ENCODE measurements around the gene LPA. TPM values are rescaled to one million over a fixed set of nuclear protein-coding genes. Genes with fewer than 3 reads are reported as not detected.
"Not testable (repeated sequence)": the region's sequence is repeated elsewhere in the genome, so short reads cannot be mapped to it uniquely, and the experiment has no call there.

Gene LPA, protein sequence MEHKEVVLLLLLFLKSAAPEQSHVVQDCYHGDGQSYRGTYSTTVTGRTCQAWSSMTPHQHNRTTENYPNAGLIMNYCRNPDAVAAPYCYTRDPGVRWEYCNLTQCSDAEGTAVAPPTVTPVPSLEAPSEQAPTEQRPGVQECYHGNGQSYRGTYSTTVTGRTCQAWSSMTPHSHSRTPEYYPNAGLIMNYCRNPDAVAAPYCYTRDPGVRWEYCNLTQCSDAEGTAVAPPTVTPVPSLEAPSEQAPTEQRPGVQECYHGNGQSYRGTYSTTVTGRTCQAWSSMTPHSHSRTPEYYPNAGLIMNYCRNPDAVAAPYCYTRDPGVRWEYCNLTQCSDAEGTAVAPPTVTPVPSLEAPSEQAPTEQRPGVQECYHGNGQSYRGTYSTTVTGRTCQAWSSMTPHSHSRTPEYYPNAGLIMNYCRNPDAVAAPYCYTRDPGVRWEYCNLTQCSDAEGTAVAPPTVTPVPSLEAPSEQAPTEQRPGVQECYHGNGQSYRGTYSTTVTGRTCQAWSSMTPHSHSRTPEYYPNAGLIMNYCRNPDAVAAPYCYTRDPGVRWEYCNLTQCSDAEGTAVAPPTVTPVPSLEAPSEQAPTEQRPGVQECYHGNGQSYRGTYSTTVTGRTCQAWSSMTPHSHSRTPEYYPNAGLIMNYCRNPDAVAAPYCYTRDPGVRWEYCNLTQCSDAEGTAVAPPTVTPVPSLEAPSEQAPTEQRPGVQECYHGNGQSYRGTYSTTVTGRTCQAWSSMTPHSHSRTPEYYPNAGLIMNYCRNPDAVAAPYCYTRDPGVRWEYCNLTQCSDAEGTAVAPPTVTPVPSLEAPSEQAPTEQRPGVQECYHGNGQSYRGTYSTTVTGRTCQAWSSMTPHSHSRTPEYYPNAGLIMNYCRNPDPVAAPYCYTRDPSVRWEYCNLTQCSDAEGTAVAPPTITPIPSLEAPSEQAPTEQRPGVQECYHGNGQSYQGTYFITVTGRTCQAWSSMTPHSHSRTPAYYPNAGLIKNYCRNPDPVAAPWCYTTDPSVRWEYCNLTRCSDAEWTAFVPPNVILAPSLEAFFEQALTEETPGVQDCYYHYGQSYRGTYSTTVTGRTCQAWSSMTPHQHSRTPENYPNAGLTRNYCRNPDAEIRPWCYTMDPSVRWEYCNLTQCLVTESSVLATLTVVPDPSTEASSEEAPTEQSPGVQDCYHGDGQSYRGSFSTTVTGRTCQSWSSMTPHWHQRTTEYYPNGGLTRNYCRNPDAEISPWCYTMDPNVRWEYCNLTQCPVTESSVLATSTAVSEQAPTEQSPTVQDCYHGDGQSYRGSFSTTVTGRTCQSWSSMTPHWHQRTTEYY (N-terminal part only)
- not detected in 2 replicates for polyA plus RNA-seq (2011; rRNA removed)
- not detected in 2 replicates for polyA plus RNA-seq (2012; cell fraction: cytosol; rRNA removed)
- not detected in 2 replicates for polyA plus RNA-seq (2012; cell fraction: nucleus; rRNA removed)
- not detected in 3 replicates for polyA plus RNA-seq (2017; fragmentation: RNase III; extraction: RNeasy Plus Mini Kit Qiagen cat#74134 plus additional on column Dnase treatment)
- polyA minus RNA-seq (2011; rRNA and poly(A)+ RNA removed): 0.05 TPM in 1 of 2 replicates, not detected in the other

GRCh38 chr6:160664198-160664597, at the start of gene LPA:
Gene LPA (minus strand): TSS chr6:160664275. CDS start chr6:160664214, 61 bp downstream.
- WGBS (ENCODE audit: missing lambda C conversion rate): 0% methylated on average over 1 of the region's 1 CpG
- FAIRE-seq; H3K27ac ChIP-seq; H3K4me2 ChIP-seq; ATAC-seq; H3K9me3 ChIP-seq; H3K4me1 ChIP-seq; CTCF ChIA-PET; POLR2A ChIA-PET; DNase-seq (ENCODE audit: low read depth in 1 of 2, low spot score in 1 of 2); H3K4me3 ChIP-seq: not testable (repeated sequence)

DNA sequence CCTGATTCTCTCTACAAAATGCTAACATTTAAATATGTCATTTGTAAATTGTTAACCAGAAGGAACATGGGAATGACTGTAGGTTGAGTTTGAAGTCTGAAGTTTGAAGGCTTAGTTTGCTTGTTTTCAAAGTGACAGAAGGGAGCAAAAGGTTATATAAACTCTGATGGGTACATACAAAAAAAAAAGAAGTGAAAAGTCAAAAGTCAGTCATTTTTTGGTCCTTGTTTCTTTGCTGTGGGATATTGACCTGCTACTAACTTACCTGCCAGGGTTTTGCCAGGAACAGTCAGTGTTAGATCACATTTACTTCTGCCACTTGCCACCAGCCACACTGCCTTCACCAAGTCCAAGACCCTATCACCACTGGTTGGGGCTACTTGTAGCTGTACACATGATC, 44.9 kb upstream of the LPA start:
- H3K27ac ChIP-seq; H3K4me2 ChIP-seq; CTCF ChIA-PET; FAIRE-seq; DNase-seq (ENCODE audit: low read depth in 1 of 2, low spot score in 1 of 2); POLR2A ChIA-PET; ATAC-seq; H3K4me3 ChIP-seq; H3K9me3 ChIP-seq; H3K4me1 ChIP-seq: not testable (repeated sequence)

GRCh38 chr6:160704688-160705087, 40.6 kb upstream of the LPA start:
- H3K4me3 ChIP-seq; DNase-seq (ENCODE audit: low read depth in 1 of 2, low spot score in 1 of 2); H3K27ac ChIP-seq; H3K4me1 ChIP-seq; H3K4me2 ChIP-seq; ATAC-seq; H3K9me3 ChIP-seq; POLR2A ChIA-PET; FAIRE-seq; CTCF ChIA-PET: not testable (repeated sequence)
- 19% methylated on average over 4 of the region's 7 CpGs for WGBS (ENCODE audit: missing lambda C conversion rate)

GRCh38 chr6:160701918-160702680, 38.0 kb upstream of the LPA start, which contains the start of gene PLG:
Gene PLG (plus strand): TSS chr6:160702244. CDS start chr6:160702305, 61 bp downstream.
- DNase-seq (ENCODE audit: low read depth in 1 of 2, low spot score in 1 of 2); FAIRE-seq; H3K4me1 ChIP-seq; H3K4me3 ChIP-seq; POLR2A ChIA-PET; H3K4me2 ChIP-seq; H3K9me3 ChIP-seq; CTCF ChIA-PET; H3K27ac ChIP-seq; ATAC-seq: not testable (repeated sequence)
- WGBS (ENCODE audit: missing lambda C conversion rate): 28% methylated on average over 6 of the region's 6 CpGs

- no peaks in the 10 kb centered on the region for H3K9me3 ChIP-seq
- ChIA-PET POLR2A (no interaction called here), CTCF (no interaction called here)
- no peak for ATAC-seq
- no peaks in the 10 kb centered on the region for H3K4me1 ChIP-seq
- TF ChIP-seq HOXB13 (CRISPR knock-in tag; IDR thresholded peaks at IDR 0.05; ENCODE audit: low read depth) (no peak), ZFP36 (IDR thresholded peaks at IDR 0.05; ENCODE audit: borderline replicate concordance, partially characterized antibody) (no peak), ESRRA (IDR thresholded peaks at IDR 0.05; ENCODE audit: borderline replicate concordance, low read length) (no peak), PHF8 (IDR thresholded peaks at IDR 0.05; ENCODE audit: borderline replicate concordance, low read depth) (no peak), HES2 (IDR thresholded peaks at IDR 0.05) (no peak), CHD4 (IDR thresholded peaks at IDR 0.05; ENCODE audit: borderline replicate concordance) (no peak), USF2 (IDR thresholded peaks at IDR 0.05) (no peak), EP300 (IDR thresholded peaks at IDR 0.05) (no peak), SMC3 (IDR thresholded peaks at IDR 0.05) (no peak), PBX3 (IDR thresholded peaks at IDR 0.05) (no peak), ZNF302 (CRISPR knock-in tag; IDR thresholded peaks at IDR 0.05) (no peak)
- TF ChIP-seq, protein P1, sequence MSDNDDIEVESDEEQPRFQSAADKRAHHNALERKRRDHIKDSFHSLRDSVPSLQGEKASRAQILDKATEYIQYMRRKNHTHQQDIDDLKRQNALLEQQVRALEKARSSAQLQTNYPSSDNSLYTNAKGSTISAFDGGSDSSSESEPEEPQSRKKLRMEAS (IDR thresholded peaks at IDR 0.05): no peak
- no peak for FAIRE-seq
- H3K4me3 ChIP-seq: no peak overlapping the region
- H3K4me2 ChIP-seq: no peak overlapping the region
- no peak overlapping the region for H3K27ac ChIP-seq
- WGBS (ENCODE audit: missing lambda C conversion rate): 5% methylated on average over 6 of the region's 6 CpGs
- no peak for DNase-seq (ENCODE audit: low read depth in 1 of 2, low spot score in 1 of 2)
These were observed 33.8 kb upstream of the LPA start for GRCh38 chr6:160697826-160698225.

- H3K4me1 ChIP-seq; FAIRE-seq; H3K27ac ChIP-seq; H3K4me2 ChIP-seq; ATAC-seq; DNase-seq (ENCODE audit: low read depth in 1 of 2, low spot score in 1 of 2); POLR2A ChIA-PET; H3K4me3 ChIP-seq; H3K9me3 ChIP-seq: not testable (repeated sequence)
- 2% methylated on average over 3 of the region's 3 CpGs for WGBS (ENCODE audit: missing lambda C conversion rate)
- CTCF ChIA-PET: interaction anchor here (0.6 to 0.9 kb wide), 2 partner anchors 14 to 256 kb away, joined by 3 read pairs; no protein-coding TSS in a partner anchor
These were observed 32.8 kb upstream of the LPA start for GRCh38 chr6:160696884-160697283.

Measured in A549 (cell line).